IPS-NIHi7 (cell line): ENCODE results near the gene BPI.
A peak's percentile ranks its signal among the peaks of the same experiment; 100 is the strongest.
"Not testable (repeated sequence)": the region's sequence is repeated elsewhere in the genome, so short reads cannot be mapped to it uniquely, and the experiment has no call there.

ENCODE experiments used
- DNase-seq: peaks from one replicate; pipeline ENCODE4 v3.0.0; 2012; ENCODE audit warnings: mixed read lengths; ENCODE audit errors: extremely low spot score

BPI gene

GRCh38 chr20:38304845-38305447 lies 990 bp downstream of the BPI start:
- peak; percentile 81 for DNase-seq

GRCh38 chr20:38305541-38305940 lies 1.6 kb downstream of the BPI start:
- no peak for DNase-seq

- DNase-seq: no peak
Observed at GRCh38 chr20:38306379-38306778, 2.4 kb downstream of the BPI start.

- no peak for DNase-seq
Observed at GRCh38 chr20:38307371-38308046, 3.6 kb downstream of the BPI start.

GRCh38 chr20:38308047-38308438 lies 4.1 kb downstream of the BPI start:
- no peak for DNase-seq

- DNase-seq: no peak
Observed at GRCh38 chr20:38308447-38308846, 4.5 kb downstream of the BPI start.

- no peak for DNase-seq
Observed at GRCh38 chr20:38311091-38311490, 7.1 kb downstream of the BPI start.

- DNase-seq: no peak
Observed at GRCh38 chr20:38311491-38311890, 7.5 kb downstream of the BPI start.

GRCh38 chr20:38313676-38314075 lies 9.7 kb downstream of the BPI start:
- DNase-seq: no peak

GRCh38 chr20:38314350-38314749 lies 10.4 kb downstream of the BPI start:
- DNase-seq: not testable (repeated sequence)

- DNase-seq: no peak
Observed at GRCh38 chr20:38315290-38315966, 11.5 kb downstream of the BPI start.

GRCh38 chr20:38316341-38316740 lies 12.4 kb downstream of the BPI start:
- no peak for DNase-seq

GRCh38 chr20:38317422-38317821 lies 13.5 kb downstream of the BPI start:
- no peak for DNase-seq

GRCh38 chr20:38320221-38320620 lies 16.3 kb downstream of the BPI start:
- no peak for DNase-seq

- DNase-seq: peak; percentile 67
Observed at GRCh38 chr20:38321959-38322598, 18.1 kb downstream of the BPI start.

- DNase-seq: no peak
Observed at GRCh38 chr20:38324159-38324558, 20.2 kb downstream of the BPI start.

- DNase-seq: no peak
Observed at GRCh38 chr20:38325167-38325566, 21.2 kb downstream of the BPI start.

- no peak for DNase-seq
Observed at GRCh38 chr20:38325905-38326304, 21.9 kb downstream of the BPI start.

- DNase-seq: no peak
Observed at GRCh38 chr20:38326309-38326708, 22.4 kb downstream of the BPI start.

GRCh38 chr20:38330638-38331037 lies 26.7 kb downstream of the BPI start:
- DNase-seq: no peak

- DNase-seq: no peak
Observed at GRCh38 chr20:38331245-38331644, 27.3 kb downstream of the BPI start.

GRCh38 chr20:38331814-38332213 lies 27.9 kb downstream of the BPI start:
- DNase-seq: no peak

GRCh38 chr20:38334016-38334415 lies 30.1 kb downstream of the BPI start:
- no peak for DNase-seq
